A549 treated with Hydrocortisone at 1 μM for 4 hours (cell line): Measurements from ENCODE around the gene LDB2. TPM values are rescaled to one million over a fixed set of nuclear protein-coding genes. Genes with fewer than 3 reads are reported as not detected.

Experiments used
- total RNA-seq: library from RNA; stranded (reverse); fragments of 200-300 nt; extraction: Qiagen RNA extraction; gene quantifications from 5 replicates; pipeline ENCODE4 v1.2.3, GENCODE V29; 2022

Gene LDB2
- not detected in 5 replicates for total RNA-seq

DNA sequence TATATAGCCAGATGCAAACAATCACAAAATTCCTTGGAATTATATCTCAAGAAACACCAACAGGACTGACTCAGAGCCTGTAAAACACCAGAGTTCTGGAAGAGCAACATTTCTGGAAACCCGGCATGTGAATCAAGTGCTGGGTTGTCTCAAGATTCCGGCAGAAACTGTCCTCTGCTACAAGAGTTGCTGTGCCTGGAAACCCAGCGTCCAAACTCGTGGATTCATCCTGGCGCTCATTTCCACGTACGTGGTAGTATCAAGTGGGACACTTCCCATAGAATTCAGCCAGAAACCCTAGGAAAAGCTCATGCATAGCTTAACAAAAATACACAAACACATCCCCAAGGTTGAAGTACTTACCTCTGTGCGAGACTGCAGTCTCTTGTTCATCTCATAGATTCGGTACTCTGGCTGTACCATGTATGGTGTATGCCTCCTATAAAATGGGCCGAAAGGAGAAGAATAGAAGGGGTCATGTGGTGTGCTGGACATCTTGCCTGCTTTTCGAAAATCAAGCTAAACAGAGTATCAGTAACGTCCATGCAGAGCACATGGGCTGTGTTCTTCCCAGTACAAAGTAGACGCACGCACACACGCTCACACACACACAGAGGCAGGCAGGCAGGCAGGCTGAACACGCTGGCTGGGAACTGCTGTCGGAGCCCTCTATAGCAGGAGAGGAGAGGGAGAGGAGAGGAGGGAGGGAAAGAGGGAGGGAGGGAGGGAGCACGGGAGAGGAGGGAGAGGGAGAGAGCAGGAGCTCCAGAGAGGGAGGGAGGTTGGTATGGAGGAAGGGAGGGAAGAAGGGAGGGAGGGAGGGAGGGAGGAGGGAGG lies at the start of gene LDB2:
Gene LDB2 (minus strand): TSS at position 655 of the 837 bp plus-strand sequence.

